BLaER1 treated with 17β-estradiol and CSF1 and Interleukin-3, amounts not matched to agents 10 nM and 100 nM (cell line): ENCODE measurements around the gene EXOSC7.
"Not testable (repeated sequence)": the region's sequence is repeated elsewhere in the genome, so short reads cannot be mapped to it uniquely, and the experiment has no call there.

Source experiments
- H3K27ac ChIP-seq, 11 experiments: shearing (Covaris generic); formaldehyde crosslinking; 2 replicates each; pipeline ENCODE4 v1.8.1; 2022
- H3K27me3 ChIP-seq, 11 experiments: shearing (Covaris generic); formaldehyde crosslinking; 2 replicates each; pipeline ENCODE4 v1.8.1; 2022
- H3K36me3 ChIP-seq, 11 experiments: shearing (Covaris generic); formaldehyde crosslinking; 2 replicates each; pipeline ENCODE4 v1.8.1; 2022
- H3K4me1 ChIP-seq, 10 experiments: shearing (Covaris generic); formaldehyde crosslinking; 2 replicates each; pipeline ENCODE4 v1.8.1; 2022
- H3K4me2 ChIP-seq, 11 experiments: shearing (Covaris generic); formaldehyde crosslinking; 2 replicates each; pipeline ENCODE4 v1.8.1; 2022
- H3K4me3 ChIP-seq, 10 experiments: shearing (Covaris generic); formaldehyde crosslinking; 2 replicates each; pipeline ENCODE4 v1.8.1; 2022
- H3K9ac ChIP-seq, 11 experiments: shearing (Covaris generic); formaldehyde crosslinking; 2 replicates each; pipeline ENCODE4 v1.8.1; 2022
- H3K9me3 ChIP-seq, 11 experiments: shearing (Covaris generic); formaldehyde crosslinking; replicated peaks in 1 of 11; 2 replicates each; pipeline ENCODE4 v1.8.1; 2022
- H4K20me1 ChIP-seq, 11 experiments: shearing (Covaris generic); formaldehyde crosslinking; 2 replicates each; pipeline ENCODE4 v1.8.1; 2022
- Cebpa-rat ChIP-seq, 11 experiments: shearing (Covaris generic); IDR thresholded peaks; 2 replicates each; pipeline ENCODE4 v1.8.1; 2022

Gene EXOSC7

DNA sequence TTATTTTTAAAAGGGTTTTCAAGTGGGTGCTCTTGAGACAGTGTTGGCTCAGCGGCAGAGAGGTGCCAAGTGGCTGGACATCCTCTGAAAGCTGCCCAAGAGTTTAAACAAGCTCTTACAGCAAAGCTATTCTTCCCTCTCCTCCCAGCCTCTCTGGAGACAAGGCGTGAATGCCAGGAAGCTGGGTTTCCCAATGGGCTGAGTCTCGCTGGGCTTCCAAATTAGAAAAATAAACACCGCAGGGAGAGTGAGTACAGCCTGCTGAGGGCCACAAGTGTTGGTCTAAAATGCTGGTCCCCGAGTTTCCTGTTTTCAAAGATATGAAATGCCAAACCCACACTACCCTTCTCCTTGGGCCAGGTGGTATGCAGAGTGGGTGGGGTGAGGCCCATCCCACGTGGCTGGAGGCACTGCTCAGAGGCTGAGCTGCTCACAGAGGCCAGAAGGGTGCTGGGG lies 36.4 kb upstream of the EXOSC7 start:
- Histone ChIP-seq H3K9me3 (no peaks in the 10 kb centered on the region), H3K27me3 (no peaks in the 10 kb centered on the region), H3K4me2 (no peak overlapping the region), H3K36me3 (peaks cover 99 to 100% (median 100%) of the 10 kb centered on the region in 11 experiments), H4K20me1 (peaks cover 0 to 61% (median 11%) of the 10 kb centered on the region in 11 experiments; a peak in 10 of 22 replicates), H3K4me1 (peaks cover 0 to 5% (median 0%) of the 10 kb centered on the region in 10 experiments; a peak in 2 of 20 replicates), H3K9ac (no peak overlapping the region), H3K4me3 (no peak overlapping the region), H3K27ac (no peak overlapping the region)
- no peak for TF ChIP-seq Cebpa-rat (IDR thresholded peaks at IDR 0.05)

DNA sequence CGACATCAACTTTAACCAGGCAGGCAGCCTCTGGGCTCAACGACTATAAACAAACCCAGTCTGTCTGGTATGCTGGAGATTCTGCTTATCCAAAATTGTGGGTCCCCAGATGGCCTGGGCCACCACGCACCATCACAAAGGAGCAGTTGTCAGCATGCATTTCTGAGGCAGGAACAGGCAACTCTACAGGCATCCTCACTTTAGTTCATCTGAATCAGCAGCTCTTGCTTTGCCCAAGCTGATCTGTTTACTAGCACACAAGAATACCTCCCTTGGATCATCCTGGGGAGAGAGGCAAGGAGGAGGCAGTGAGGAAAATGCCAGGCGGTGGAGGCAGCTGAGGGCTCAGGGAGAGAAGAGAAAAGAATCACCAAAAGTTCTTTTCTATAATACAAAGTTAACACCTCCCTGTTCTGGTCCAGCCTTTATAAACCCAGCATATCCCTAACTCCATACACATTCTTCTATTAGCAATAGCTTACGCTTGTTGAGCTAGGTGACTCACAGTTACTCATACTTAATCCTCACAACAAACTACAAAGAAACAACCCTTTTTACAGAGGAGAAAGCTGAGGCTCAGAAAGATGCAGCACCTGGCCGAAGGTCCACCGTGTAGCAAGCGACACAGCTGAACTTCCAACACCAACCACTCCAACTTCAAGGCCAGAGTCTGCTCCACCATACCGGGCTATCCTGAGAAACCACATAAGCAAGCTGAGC lies 33.7 kb upstream of the EXOSC7 start:
- peaks cover 0 to 72% (median 19%) of the 10 kb centered on the region in 11 experiments; a peak in 17 of 22 replicates for H4K20me1 ChIP-seq
- H3K27me3 ChIP-seq = no peaks in the 10 kb centered on the region
- H3K9ac ChIP-seq = no peak overlapping the region
- H3K27ac ChIP-seq = no peak overlapping the region
- no peak for TF ChIP-seq Cebpa-rat (IDR thresholded peaks at IDR 0.05)
- H3K4me2 ChIP-seq = no peak overlapping the region
- peaks cover 0 to 5% (median 4%) of the 10 kb centered on the region in 10 experiments; a peak in 3 of 20 replicates for H3K4me1 ChIP-seq
- no peak overlapping the region for H3K4me3 ChIP-seq
- H3K36me3 ChIP-seq = peaks cover 97 to 100% (median 99%) of the 10 kb centered on the region in 11 experiments
- no peaks in the 10 kb centered on the region for H3K9me3 ChIP-seq

DNA sequence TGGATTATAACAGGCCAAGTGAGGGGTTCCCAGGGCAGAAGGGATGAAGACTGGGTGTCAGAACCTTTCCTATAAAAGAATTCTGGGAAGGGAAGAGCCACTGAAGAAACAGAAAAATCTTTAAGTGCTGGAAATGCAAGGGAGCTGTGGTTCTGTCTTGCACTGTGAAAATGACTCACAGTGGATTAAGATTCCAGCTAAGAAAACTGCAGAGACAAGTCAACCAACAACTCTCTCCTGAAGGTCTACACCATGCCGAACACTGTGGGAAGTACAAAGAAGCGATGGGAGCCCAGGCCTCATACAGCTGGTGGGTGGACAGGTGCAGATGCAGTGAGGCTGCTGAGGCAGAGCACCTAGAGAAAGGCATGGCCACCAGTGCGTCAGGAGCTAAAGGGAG lies 27.8 kb upstream of the EXOSC7 start:
- Histone ChIP-seq H3K4me1 (peaks cover 6 to 40% (median 26%) of the 10 kb centered on the region in 10 experiments; a peak in 18 of 20 replicates), H3K27me3 (no peaks in the 10 kb centered on the region), H3K9ac (no peak overlapping the region), H4K20me1 (peaks cover 15 to 85% (median 64%) of the 10 kb centered on the region in 11 experiments; a peak in 21 of 22 replicates), H3K4me2 (no peak overlapping the region), H3K9me3 (no peaks in the 10 kb centered on the region), H3K36me3 (peaks cover 51 to 91% (median 69%) of the 10 kb centered on the region in 11 experiments), H3K27ac (no peak overlapping the region), H3K4me3 (no peak overlapping the region)
- no peak for TF ChIP-seq Cebpa-rat (IDR thresholded peaks at IDR 0.05)

GRCh38 chr3:44949770-44950169 lies 26.3 kb upstream of the EXOSC7 start:
- H3K9me3 ChIP-seq, H3K4me3 ChIP-seq, H3K27ac ChIP-seq, H3K27me3 ChIP-seq: not testable (repeated sequence)
- H3K9ac ChIP-seq = 0 out of 22 replicates have a peak overlapping the region, but pooled peaks of 1 of the 11 experiments have one; percentile 2
- peaks cover 46 to 87% (median 69%) of the 10 kb centered on the region in 11 experiments for H3K36me3 ChIP-seq
- H4K20me1 ChIP-seq = peaks cover 19 to 98% (median 76%) of the 10 kb centered on the region in 11 experiments; a peak in 21 of 22 replicates
- H3K4me2 ChIP-seq = peak overlapping the region in 8 of 11 experiments; percentile 40 to 68 (median 60); a peak in 15 of 22 replicates
- H3K4me1 ChIP-seq = peaks cover 12 to 50% (median 34%) of the 10 kb centered on the region in 10 experiments

DNA sequence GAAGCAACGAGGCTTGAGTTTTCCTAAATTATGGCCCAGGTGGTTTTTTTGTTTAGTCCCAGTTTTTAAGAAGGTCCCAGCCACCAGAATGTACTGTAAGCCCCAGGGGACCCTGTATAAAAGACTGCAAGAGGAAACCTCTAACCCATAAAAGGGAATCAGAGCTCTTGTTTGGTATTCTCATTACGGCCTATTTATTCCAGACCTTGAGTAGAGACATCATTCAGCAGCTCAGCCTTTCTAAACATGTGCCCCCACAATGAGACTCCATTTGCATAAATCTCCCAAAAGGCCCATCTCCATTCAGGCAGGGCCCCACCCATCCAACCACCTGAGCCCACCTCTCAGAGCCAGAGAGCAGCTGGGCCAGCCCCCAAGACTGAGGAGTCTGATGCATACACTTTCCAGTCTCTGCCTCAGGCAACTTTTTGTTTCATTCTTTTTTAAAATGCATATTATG lies 25.7 kb upstream of the EXOSC7 start:
- Histone ChIP-seq H3K4me1 (peaks cover 17 to 55% (median 38%) of the 10 kb centered on the region in 10 experiments), H3K4me2 (peak overlapping the region in 10 of 11 experiments; percentile 6 to 68 (median 54); a peak in 17 of 22 replicates), H4K20me1 (peaks cover 19 to 100% (median 79%) of the 10 kb centered on the region in 11 experiments; a peak in 21 of 22 replicates), H3K27ac (no peak overlapping the region), H3K36me3 (peaks cover 41 to 81% (median 65%) of the 10 kb centered on the region in 11 experiments), H3K9me3 (no peaks in the 10 kb centered on the region), H3K9ac (0 out of 22 replicates have a peak overlapping the region, but pooled peaks of 2 of the 11 experiments have one; percentile 2 to 14), H3K27me3 (no peaks in the 10 kb centered on the region), H3K4me3 (no peak overlapping the region)
- no peak for TF ChIP-seq Cebpa-rat (IDR thresholded peaks at IDR 0.05)

DNA sequence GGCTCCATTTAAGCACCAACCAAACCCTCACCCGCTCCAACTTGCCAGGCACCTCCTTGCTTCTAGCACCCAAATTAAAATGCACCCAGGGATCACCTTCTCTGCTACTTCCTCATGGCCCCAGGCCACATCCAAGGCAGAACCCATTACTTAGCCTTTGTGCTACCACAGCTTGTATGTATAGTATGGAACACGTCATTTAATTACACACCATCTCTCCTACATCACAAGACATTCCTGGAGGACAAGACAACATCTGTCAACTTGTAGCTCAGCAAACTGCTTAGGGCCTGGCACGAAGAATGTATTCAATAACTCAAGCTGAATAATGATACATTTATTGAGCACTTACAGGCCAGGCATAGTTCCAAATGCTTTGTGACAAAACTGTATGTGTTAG lies 23.4 kb upstream of the EXOSC7 start:
- Histone ChIP-seq H3K4me2 (no peak overlapping the region), H3K27me3 (no peaks in the 10 kb centered on the region), H3K4me3 (no peak overlapping the region), H3K36me3 (peaks cover 33 to 79% (median 62%) of the 10 kb centered on the region in 11 experiments), H3K9ac (no peak overlapping the region), H3K9me3 (no peaks in the 10 kb centered on the region), H3K4me1 (peaks cover 35 to 64% (median 52%) of the 10 kb centered on the region in 10 experiments), H4K20me1 (peaks cover 38 to 100% (median 83%) of the 10 kb centered on the region in 11 experiments; a peak in 21 of 22 replicates), H3K27ac (no peak overlapping the region)
- no peak for TF ChIP-seq Cebpa-rat (IDR thresholded peaks at IDR 0.05)

DNA sequence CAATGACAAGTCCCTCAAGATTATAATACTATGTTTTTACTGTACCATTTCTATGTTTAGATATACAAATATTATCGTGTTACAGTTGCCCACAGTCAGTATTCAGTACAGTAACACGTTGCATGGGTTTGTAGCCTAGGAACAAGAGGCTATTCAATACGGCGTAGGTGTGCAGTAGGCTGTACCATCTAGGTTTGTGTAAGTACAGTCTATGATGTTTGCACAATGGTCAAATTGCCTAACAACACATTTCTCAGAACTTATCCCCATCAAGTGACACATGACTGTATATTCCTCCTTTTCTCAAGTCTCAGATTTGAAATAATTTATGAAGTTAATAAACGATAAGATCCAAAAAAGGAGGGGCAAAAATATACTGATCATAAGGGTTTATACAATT lies 21.7 kb upstream of the EXOSC7 start:
- Histone ChIP-seq H3K36me3 (peaks cover 49 to 79% (median 64%) of the 10 kb centered on the region in 11 experiments), H3K4me2 (peak overlapping the region in 9 of 11 experiments; percentile 45 to 81 (median 75); a peak in 13 of 22 replicates), H3K9me3 (no peaks in the 10 kb centered on the region), H3K9ac (peak overlapping the region in 2 of 11 experiments; percentile 37 to 52; a peak in 3 of 22 replicates), H3K27ac (peak overlapping the region in 9 of 11 experiments; percentile 8 to 76 (median 64); a peak in 16 of 22 replicates), H3K4me1 (peaks cover 35 to 59% (median 51%) of the 10 kb centered on the region in 10 experiments), H4K20me1 (peaks cover 44 to 100% (median 78%) of the 10 kb centered on the region in 11 experiments; a peak in 21 of 22 replicates), H3K4me3 (no peak overlapping the region), H3K27me3 (no peaks in the 10 kb centered on the region)
- TF ChIP-seq Cebpa-rat (IDR thresholded peaks at IDR 0.05) = no peak

DNA sequence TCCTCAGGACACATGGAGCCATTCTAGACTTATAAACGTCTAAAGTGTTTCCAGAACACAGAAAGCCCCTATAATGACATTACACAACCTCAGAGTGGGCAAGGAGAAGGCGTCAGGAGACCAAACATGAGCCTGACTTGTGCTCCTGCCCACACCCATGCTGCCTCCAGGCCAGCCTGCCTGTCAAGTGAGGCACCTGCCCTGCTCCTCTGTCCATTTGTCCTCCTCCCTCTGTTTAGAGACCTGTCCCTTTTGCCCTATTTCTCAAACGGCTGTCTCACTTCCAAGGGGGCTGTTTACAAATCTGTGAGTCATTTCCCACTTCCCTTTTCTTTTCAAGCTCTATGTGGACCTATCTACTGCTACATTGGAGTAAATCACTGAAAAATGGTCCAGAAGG lies 21.1 kb upstream of the EXOSC7 start:
- H3K9ac ChIP-seq = peak overlapping the region in 7 of 11 experiments; percentile 28 to 52 (median 37); a peak in 8 of 22 replicates
- TF ChIP-seq Cebpa-rat (IDR thresholded peaks at IDR 0.05) = no peak
- peaks cover 45 to 100% (median 78%) of the 10 kb centered on the region in 11 experiments; a peak in 21 of 22 replicates for H4K20me1 ChIP-seq
- no peak overlapping the region for H3K4me3 ChIP-seq
- peaks cover 35 to 53% (median 45%) of the 10 kb centered on the region in 10 experiments for H3K4me1 ChIP-seq
- no peaks in the 10 kb centered on the region for H3K27me3 ChIP-seq
- H3K4me2 ChIP-seq = peak overlapping the region; percentile 16 to 81 (median 63); a peak in 19 of 22 replicates
- no peaks in the 10 kb centered on the region for H3K9me3 ChIP-seq
- peak overlapping the region in 10 of 11 experiments; percentile 8 to 76 (median 62); a peak in 18 of 22 replicates for H3K27ac ChIP-seq
- peaks cover 47 to 75% (median 65%) of the 10 kb centered on the region in 11 experiments for H3K36me3 ChIP-seq

DNA sequence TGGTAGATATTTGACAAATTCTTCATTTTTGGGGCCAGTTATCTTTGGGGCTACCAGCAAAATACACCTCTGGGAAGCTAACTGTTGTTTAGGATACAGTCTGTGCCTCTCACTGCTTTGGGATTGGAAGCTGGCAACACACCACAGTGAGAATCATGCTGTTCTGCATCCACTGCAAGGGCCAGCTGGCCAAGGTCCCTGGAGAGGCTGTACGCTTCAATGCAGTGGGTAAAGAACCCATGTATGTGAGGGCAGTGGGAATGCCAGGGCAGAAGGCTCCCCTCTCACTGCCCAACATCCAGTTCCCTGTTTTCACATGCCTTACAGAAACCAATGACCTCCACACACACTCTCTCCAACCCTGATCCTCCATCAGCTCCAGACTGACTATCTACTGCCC lies 20.1 kb upstream of the EXOSC7 start:
- H3K4me1 ChIP-seq = peaks cover 29 to 51% (median 41%) of the 10 kb centered on the region in 10 experiments

More for the DNA sequence above, 20.1 kb upstream of the EXOSC7 start:
- Histone ChIP-seq H3K9ac (no peak overlapping the region), H3K9me3 (no peaks in the 10 kb centered on the region), H4K20me1 (peaks cover 45 to 100% (median 77%) of the 10 kb centered on the region in 11 experiments; a peak in 21 of 22 replicates), H3K27me3 (no peaks in the 10 kb centered on the region), H3K4me2 (peak overlapping the region in 10 of 11 experiments; percentile 22 to 79 (median 62); a peak in 19 of 22 replicates), H3K36me3 (peaks cover 47 to 80% (median 72%) of the 10 kb centered on the region in 11 experiments), H3K27ac (peak overlapping the region in 5 of 11 experiments; percentile 1 to 66 (median 36); a peak in 6 of 22 replicates), H3K4me3 (no peak overlapping the region)
- TF ChIP-seq Cebpa-rat (IDR thresholded peaks at IDR 0.05) = no peak
